Subcutaneous abdominal adipose tissue (tissue), 5 donors: Measurements from ENCODE around the gene C10orf120.

Source experiments
- H3K27ac ChIP-seq: one replicate; pipeline ENCODE4 v1.7.0; 2013; ENCODE audit warnings: low read depth, mild to moderate bottlenecking, inconsistent platforms, low read length, moderate library complexity
- H3K27me3 ChIP-seq, 5 donors: one replicate each; pipeline ENCODE4 v1.7.0; 2013; ENCODE audit warnings: low read length in 5 of 5, inconsistent platforms in 1 of 5; ENCODE audit not compliant: control insufficient read depth in 5 of 5, insufficient read depth in 4 of 5
- H3K36me3 ChIP-seq, 5 donors: one replicate each; pipeline ENCODE4 v1.7.0; 2013; ENCODE audit warnings: low read length in 5 of 5; ENCODE audit not compliant: control insufficient read depth in 5 of 5, insufficient read depth in 5 of 5
- H3K4me1 ChIP-seq, 5 donors: one replicate each; pipeline ENCODE4 v1.7.0; 2013; ENCODE audit warnings: low read length in 5 of 5, mild to moderate bottlenecking in 3 of 5, moderate library complexity in 1 of 5; ENCODE audit not compliant: control insufficient read depth in 5 of 5, insufficient read depth in 5 of 5
- H3K4me3 ChIP-seq, 5 donors: one replicate each; pipeline ENCODE4 v1.7.0; 2013; ENCODE audit warnings: low read length in 5 of 5, low read depth in 1 of 5
- H3K9ac ChIP-seq, 5 donors: one replicate each; pipeline ENCODE4 v1.7.0; 2013; ENCODE audit warnings: low read length in 5 of 5, mild to moderate bottlenecking in 4 of 5, moderate library complexity in 3 of 5
- H3K9me3 ChIP-seq, 5 donors: one replicate each; pipeline ENCODE4 v1.7.0; 2013; ENCODE audit warnings: low read length in 5 of 5; ENCODE audit not compliant: control insufficient read depth in 5 of 5
- donor health status: healthy.
- donor health status: healthy.
- donor health status: healthy.
- donor health status: healthy.
- donor health status: healthy.

The C10orf120 gene

DNA sequence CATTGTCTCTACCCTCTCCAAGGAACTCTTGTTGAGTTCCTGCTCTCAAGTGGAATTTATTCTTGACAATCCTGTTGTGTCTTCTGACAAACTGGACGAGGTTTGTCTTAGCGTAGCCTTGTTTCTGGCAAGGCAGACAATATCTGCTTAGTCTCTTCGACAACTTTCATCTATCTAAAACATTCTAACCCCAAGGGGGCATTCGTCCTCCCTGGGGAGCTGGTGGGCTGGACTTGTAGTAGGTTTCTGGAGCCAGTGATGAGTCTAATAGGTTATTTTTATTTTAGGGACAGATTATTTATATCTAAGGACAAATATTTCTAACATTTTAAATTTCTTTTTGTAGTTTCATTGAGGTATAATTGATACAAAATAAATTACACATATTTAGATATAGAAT lies 7.3 kb upstream of the C10orf120 start:
- Histone ChIP-seq H3K36me3 (no peaks in the 10 kb centered on the region), H3K9me3 (no peaks in the 10 kb centered on the region), H3K27ac (no peak overlapping the region), H3K4me3 (no peak overlapping the region), H3K4me1 (no peaks in the 10 kb centered on the region), H3K9ac (no peak overlapping the region), H3K27me3 (peaks cover 0 to 13% (median 7%) of the 10 kb centered on the region in 5 donors)

DNA sequence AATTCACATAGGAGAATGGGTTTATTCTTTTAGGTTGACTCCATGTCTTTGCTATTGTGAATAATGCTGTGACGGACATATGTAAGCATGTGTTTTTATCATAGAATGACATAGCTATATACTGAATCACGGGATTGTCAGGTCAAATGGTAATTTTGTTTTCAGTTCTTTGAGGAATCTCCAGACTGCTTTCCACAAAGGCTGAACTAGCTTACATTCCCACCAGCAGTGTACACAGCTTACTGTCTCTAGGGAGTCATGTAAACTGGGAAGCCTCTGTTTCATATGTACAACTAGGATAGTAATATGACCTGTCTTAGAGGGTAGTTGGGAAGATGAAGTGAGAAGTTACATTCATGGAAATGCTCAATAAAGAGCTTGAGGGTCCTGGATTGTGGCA lies 6.8 kb upstream of the C10orf120 start:
- no peak overlapping the region for H3K27ac ChIP-seq
- H3K4me3 ChIP-seq, result no peak overlapping the region
- H3K27me3 ChIP-seq, result peaks cover 0 to 9% (median 4%) of the 10 kb centered on the region in 5 donors

DNA sequence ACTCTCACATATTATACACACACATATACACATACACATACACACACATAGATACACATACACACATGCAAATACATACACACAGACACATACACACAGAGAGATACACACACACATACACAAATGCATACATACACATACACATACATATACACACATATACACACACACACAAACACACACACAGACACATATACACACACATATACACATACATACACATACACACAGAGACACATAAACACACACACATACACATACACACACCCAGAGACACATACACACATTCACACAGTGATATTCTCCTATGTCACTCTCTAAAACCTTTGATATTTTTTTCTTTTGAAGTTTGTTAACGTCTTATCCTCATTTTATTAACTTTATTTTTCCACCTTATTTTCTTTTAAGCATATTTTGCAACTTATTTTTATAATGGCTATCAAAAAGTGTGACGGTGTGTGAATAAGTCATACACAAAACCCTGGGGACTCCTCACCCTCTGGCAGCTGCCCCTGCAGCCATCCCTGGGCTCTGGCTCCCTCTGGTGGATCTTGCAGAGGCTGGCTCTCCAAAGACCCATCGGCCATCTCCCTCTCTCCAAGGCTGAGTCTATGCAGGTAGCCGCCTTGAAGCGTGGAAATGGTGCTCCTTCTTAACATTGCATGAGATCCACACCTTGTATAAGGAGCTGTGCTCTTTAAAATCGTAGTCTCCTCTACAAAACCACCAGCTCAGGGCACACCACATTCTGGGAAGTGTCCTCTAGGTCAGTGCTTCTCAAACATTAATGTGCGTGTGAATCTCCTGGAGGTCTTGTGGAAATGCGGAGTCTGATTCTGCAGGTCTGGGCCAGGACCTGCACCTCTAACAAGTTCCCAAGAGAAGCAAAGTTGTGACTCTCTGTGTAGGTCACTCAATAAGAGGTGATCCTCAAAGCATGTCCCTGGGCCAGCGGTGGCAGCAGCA lies 4.1 kb upstream of the C10orf120 start:
- Histone ChIP-seq H3K27me3 (peaks cover 0 to 4% (median 2%) of the 10 kb centered on the region in 5 donors), H3K9me3 (no peaks in the 10 kb centered on the region), H3K36me3 (no peaks in the 10 kb centered on the region), H3K4me1 (no peaks in the 10 kb centered on the region), H3K27ac (no peak overlapping the region), H3K9ac (no peak overlapping the region), H3K4me3 (no peak overlapping the region)

More for the DNA sequence above, 6.8 kb upstream of the C10orf120 start:
- Histone ChIP-seq H3K9me3 (no peaks in the 10 kb centered on the region), H3K4me1 (no peaks in the 10 kb centered on the region), H3K9ac (no peak overlapping the region), H3K36me3 (no peaks in the 10 kb centered on the region)

DNA sequence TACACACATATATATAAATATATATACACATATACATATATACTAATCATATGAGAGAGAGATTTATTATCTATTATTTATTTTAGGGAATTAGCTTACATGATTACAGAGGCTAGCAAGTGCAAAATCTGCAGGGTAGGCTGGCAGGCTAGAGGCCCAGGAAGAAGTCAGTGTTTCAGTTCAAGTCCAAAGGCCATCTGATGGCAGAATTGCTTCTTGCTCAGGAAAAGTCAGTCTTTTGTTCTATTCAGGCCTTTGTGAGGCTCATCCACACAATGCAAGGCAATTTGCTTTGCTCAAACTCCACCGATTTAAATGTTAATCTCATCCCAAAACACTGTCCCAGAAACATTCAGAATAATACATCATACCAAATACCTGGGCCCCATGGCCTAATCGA lies 2.6 kb upstream of the C10orf120 start:
- Histone ChIP-seq H3K9ac (no peak overlapping the region), H3K4me1 (no peaks in the 10 kb centered on the region), H3K27ac (no peak overlapping the region), H3K9me3 (no peaks in the 10 kb centered on the region), H3K4me3 (no peak overlapping the region), H3K27me3 (peaks cover 0 to 4% (median 0%) of the 10 kb centered on the region in 5 donors), H3K36me3 (no peaks in the 10 kb centered on the region)

DNA sequence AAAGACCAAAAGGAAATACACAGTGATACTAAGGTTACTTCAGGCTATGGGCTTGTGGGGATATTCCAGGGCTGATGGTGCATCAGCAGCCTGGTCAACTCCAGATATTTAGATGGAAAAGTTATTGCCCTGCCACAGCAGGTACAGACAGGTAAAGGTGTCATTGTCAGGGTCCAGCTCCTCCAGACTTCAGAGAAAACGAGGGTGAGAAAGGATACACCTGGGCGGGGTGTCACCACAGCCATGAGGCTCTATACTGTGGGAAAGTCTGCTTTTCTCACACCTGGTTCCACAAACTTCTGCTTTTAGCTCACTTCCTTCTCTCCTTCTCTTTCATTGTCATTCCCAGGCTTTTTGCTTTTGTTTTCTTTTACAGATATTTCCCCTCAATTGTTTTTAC lies 2.0 kb upstream of the C10orf120 start:
- Histone ChIP-seq H3K27me3 (peaks cover 0 to 4% (median 0%) of the 10 kb centered on the region in 5 donors), H3K36me3 (no peaks in the 10 kb centered on the region), H3K9me3 (no peaks in the 10 kb centered on the region), H3K4me1 (no peaks in the 10 kb centered on the region), H3K9ac (no peak overlapping the region), H3K27ac (no peak overlapping the region), H3K4me3 (no peak overlapping the region)

DNA sequence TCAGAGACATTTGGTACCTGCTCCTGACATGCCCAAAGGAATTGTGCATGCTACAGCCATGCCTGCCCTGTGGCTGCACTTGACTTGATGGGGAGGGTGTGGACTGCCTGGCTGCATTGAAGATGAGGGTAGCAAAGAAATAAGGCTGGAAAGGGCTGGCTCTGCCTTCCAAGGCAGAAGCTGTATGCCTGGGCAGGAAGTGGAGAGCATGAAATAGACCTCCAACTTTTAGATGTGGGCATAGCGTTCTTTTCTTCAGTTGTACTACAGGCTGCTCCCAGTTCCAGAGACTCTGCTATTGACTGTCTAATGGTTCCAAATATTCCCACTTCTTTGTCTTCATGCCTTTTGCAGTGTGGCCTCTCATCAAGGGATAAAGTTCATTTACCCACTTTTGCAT lies 3.0 kb downstream of the C10orf120 start:
- no peaks in the 10 kb centered on the region for H3K4me1 ChIP-seq
- no peak overlapping the region for H3K27ac ChIP-seq
- no peak overlapping the region for H3K9ac ChIP-seq
- H3K36me3 ChIP-seq, result no peaks in the 10 kb centered on the region
- H3K9me3 ChIP-seq, result no peaks in the 10 kb centered on the region
- no peak overlapping the region for H3K4me3 ChIP-seq
- H3K27me3 ChIP-seq, result peaks cover 0 to 6% (median 0%) of the 10 kb centered on the region in 5 donors

DNA sequence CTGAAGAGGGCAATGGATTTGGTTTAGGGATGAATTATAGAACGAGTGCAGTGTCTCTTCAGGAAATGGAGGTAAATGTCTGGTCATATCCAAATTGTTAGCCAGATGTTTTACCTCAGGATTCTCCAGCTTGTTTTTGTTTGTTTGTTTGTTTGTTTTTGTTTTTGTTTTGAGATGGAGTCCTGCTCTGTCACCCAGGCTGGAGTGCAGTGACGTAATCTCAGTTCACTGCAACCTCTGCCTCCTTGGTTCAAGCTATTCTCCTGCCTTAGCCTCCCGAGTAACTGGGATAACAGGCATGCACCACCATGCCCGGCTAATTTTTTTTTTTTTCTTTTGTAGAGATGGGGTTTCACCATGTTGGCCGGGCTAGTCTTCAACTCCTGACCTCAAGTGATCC lies 6.9 kb downstream of the C10orf120 start:
- H3K9me3 ChIP-seq, result no peaks in the 10 kb centered on the region
- H3K27me3 ChIP-seq, result peaks cover 0 to 8% (median 0%) of the 10 kb centered on the region in 5 donors
- H3K27ac ChIP-seq, result no peak overlapping the region
- H3K4me1 ChIP-seq, result peaks cover 0 to 9% (median 5%) of the 10 kb centered on the region in 5 donors
- H3K36me3 ChIP-seq, result no peaks in the 10 kb centered on the region
- H3K9ac ChIP-seq, result no peak overlapping the region
- H3K4me3 ChIP-seq, result no peak overlapping the region

DNA sequence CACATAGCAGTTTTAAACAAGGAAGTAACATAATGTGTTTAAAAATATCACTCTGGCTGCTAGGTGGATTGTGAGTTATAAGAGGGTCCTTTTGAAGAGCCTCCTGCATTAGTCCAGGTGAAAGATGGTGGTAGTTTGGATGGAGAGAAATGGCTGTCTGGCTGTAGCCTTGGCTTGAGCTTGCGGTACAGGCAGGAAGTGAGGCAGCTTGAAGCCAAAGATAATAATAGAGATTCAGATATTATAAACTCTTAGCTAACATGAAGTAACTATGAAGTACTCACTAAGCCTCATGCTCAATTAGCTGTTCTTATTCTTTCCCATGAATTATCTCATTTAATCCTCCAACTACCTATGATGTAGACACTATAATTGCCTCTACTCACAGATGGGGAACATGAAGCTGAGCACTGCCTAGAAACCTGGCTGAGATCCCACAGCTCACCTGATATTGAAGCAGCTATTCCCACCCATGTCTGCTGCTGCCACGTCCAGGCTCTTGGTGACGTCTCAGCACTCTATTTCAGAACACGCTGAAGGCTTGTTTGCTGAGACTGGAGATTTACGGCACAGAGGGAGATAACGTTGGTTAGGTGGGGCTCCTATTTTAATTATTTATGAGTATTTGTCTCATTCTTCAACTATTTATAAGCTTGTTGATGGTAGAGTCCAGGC lies 10.4 kb downstream of the C10orf120 start:
- peaks cover 0 to 9% (median 5%) of the 10 kb centered on the region in 5 donors for H3K4me1 ChIP-seq
- H3K27ac ChIP-seq, result no peak overlapping the region
- no peak overlapping the region for H3K4me3 ChIP-seq
- no peak overlapping the region for H3K9ac ChIP-seq
- peaks cover 0 to 5% (median 0%) of the 10 kb centered on the region in 5 donors for H3K27me3 ChIP-seq
- no peaks in the 10 kb centered on the region for H3K36me3 ChIP-seq
- no peaks in the 10 kb centered on the region for H3K9me3 ChIP-seq

DNA sequence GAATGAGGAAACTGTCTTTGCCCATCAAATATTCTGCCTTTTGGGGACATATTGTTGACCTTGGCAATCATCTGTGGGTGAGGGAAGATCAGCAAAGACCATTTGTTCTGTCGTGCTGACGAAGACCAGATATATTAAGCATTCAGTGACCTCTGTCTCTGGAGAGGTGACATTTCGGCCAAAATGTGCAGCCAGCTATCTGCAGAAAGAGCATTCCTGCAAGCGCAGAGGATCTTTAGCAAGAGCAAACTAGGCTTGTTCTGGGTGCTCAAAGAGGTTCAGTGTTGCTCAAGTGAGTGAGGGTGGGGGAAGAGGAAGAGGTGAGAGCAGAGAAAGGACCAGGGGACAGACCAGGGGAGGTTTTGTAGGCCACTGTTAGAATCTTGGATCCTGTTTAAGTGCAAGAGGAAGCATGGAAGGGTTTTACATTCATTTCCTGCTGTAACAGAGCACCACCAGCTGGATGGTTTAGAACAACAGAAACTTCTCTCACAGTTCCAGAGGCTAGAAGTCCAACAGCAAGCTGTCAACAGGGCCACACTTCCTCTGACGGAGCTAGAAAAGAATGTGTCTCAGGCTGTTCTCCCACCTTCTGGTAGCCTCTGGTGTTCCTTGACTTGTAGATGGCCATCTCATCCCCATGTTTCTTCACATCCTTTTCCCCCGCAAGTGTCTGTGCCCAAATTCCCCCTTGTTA lies 11.2 kb downstream of the C10orf120 start:
- H3K9ac ChIP-seq, result no peak overlapping the region
- no peaks in the 10 kb centered on the region for H3K9me3 ChIP-seq
- no peaks in the 10 kb centered on the region for H3K36me3 ChIP-seq
- H3K4me3 ChIP-seq, result no peak overlapping the region
- no peak overlapping the region for H3K27ac ChIP-seq
- peaks cover 0 to 5% (median 0%) of the 10 kb centered on the region in 5 donors for H3K27me3 ChIP-seq
- H3K4me1 ChIP-seq, result peaks cover 0 to 9% (median 5%) of the 10 kb centered on the region in 5 donors
